Measurements from ENCODE around the gene HIGD1B. TPM values are rescaled to one million over a fixed set of nuclear protein-coding genes. Genes with fewer than 3 reads are reported as not detected.
"Not testable (repeated sequence)": the region's sequence is repeated elsewhere in the genome, so short reads cannot be mapped to it uniquely, and the experiment has no call there.

Gene HIGD1B
- total RNA-seq, result 3.7 TPM

GRCh38 chr17:44847586-44847985 is at the start of gene HIGD1B:
HIGD1B (plus strand) TSS chr17:44847883; CDS start chr17:44848153, 270 bp downstream.
- no peak for DNase-seq

- no peak for DNase-seq
Measured at GRCh38 chr17:44798356-44798755, 49.3 kb upstream of the HIGD1B start.

GRCh38 chr17:44801880-44802279 is 45.8 kb upstream of the HIGD1B start:
- no peak for DNase-seq

- DNase-seq, result no peak
Measured at GRCh38 chr17:44804302-44805089, 43.2 kb upstream of the HIGD1B start.

- no peak for DNase-seq
Measured at GRCh38 chr17:44807093-44807816, 40.4 kb upstream of the HIGD1B start.

GRCh38 chr17:44807817-44808155 is 39.9 kb upstream of the HIGD1B start:
- no peak for DNase-seq

- no peak for DNase-seq
Measured at GRCh38 chr17:44808156-44808555, 39.5 kb upstream of the HIGD1B start.

- not testable (repeated sequence) for DNase-seq
Measured at GRCh38 chr17:44808656-44809388, 38.9 kb upstream of the HIGD1B start.

- DNase-seq, result no peak
Measured at GRCh38 chr17:44812263-44812662, 35.4 kb upstream of the HIGD1B start.

- DNase-seq, result not testable (repeated sequence)
Measured at GRCh38 chr17:44818508-44818907, 29.2 kb upstream of the HIGD1B start.

- no peak for DNase-seq
Measured at GRCh38 chr17:44820631-44821212, 27.0 kb upstream of the HIGD1B start.

- DNase-seq, result not testable (repeated sequence)
Measured at GRCh38 chr17:44825236-44825635, 22.4 kb upstream of the HIGD1B start.

GRCh38 chr17:44826123-44826790 is 21.4 kb upstream of the HIGD1B start:
- DNase-seq, result no peak

- no peak for DNase-seq
Measured at GRCh38 chr17:44827863-44828262, 19.8 kb upstream of the HIGD1B start.

GRCh38 chr17:44828919-44829522 is 18.7 kb upstream of the HIGD1B start:
- no peak for DNase-seq

- no peak for DNase-seq
Measured at GRCh38 chr17:44829523-44830358, 17.9 kb upstream of the HIGD1B start, which contains the start of gene GJC1. GJC1 (minus strand) TSS chr17:44830287; CDS start chr17:44805817, 24,470 bp downstream.

- DNase-seq, result no peak
Measured at GRCh38 chr17:44830359-44831288, 17.1 kb upstream of the HIGD1B start.

GRCh38 chr17:44831371-44831770 is 16.3 kb upstream of the HIGD1B start:
- no peak for DNase-seq

- DNase-seq, result no peak
Measured at GRCh38 chr17:44832805-44833204, 14.9 kb upstream of the HIGD1B start.

Data from occipital lobe (tissue), 2 donors.